Measurements from ENCODE around the gene CPHXL. TPM values are rescaled to one million over a fixed set of nuclear protein-coding genes. Genes with fewer than 3 reads are reported as not detected.

CPHXL gene
- total RNA-seq, 1 donor from 2014 or later = not detected

GRCh38 chr16:75745823-75746222, 19.5 kb upstream of the CPHXL start:
- no peak for TF ChIP-seq CTCF (IDR thresholded peaks at IDR 0.05; ENCODE audit: insufficient read depth, low read length, poor library complexity, severe bottlenecking)
- DNase-seq (ENCODE audit: low read depth) = no peak
- no peaks in the 10 kb centered on the region for H3K36me3 ChIP-seq (ENCODE audit: control insufficient read depth, insufficient read depth, low read length)
- no peak overlapping the region for H3K4me3 ChIP-seq (ENCODE audit: low read depth, low read length)
- H3K27me3 ChIP-seq (ENCODE audit: control insufficient read depth, insufficient read depth, low read length) = no peaks in the 10 kb centered on the region

GRCh38 chr16:75745242-75745641, 19.0 kb upstream of the CPHXL start:
- Histone ChIP-seq H3K27me3 (ENCODE audit: control insufficient read depth, insufficient read depth, low read length) (no peaks in the 10 kb centered on the region), H3K36me3 (ENCODE audit: control insufficient read depth, insufficient read depth, low read length) (no peaks in the 10 kb centered on the region), H3K4me3 (ENCODE audit: low read depth, low read length) (no peak overlapping the region)
- no peak for TF ChIP-seq CTCF (IDR thresholded peaks at IDR 0.05; ENCODE audit: insufficient read depth, low read length, poor library complexity, severe bottlenecking)
- no peak for DNase-seq (ENCODE audit: low read depth)

GRCh38 chr16:75742424-75743047, 16.2 kb upstream of the CPHXL start:
- TF ChIP-seq CTCF (IDR thresholded peaks at IDR 0.05; ENCODE audit: insufficient read depth, low read length, poor library complexity, severe bottlenecking) = no peak
- DNase-seq (ENCODE audit: low read depth) = no peak
- Histone ChIP-seq H3K36me3 (ENCODE audit: control insufficient read depth, insufficient read depth, low read length) (no peaks in the 10 kb centered on the region), H3K4me3 (ENCODE audit: low read depth, low read length) (no peak overlapping the region), H3K27me3 (ENCODE audit: control insufficient read depth, insufficient read depth, low read length) (no peaks in the 10 kb centered on the region)

DNA sequence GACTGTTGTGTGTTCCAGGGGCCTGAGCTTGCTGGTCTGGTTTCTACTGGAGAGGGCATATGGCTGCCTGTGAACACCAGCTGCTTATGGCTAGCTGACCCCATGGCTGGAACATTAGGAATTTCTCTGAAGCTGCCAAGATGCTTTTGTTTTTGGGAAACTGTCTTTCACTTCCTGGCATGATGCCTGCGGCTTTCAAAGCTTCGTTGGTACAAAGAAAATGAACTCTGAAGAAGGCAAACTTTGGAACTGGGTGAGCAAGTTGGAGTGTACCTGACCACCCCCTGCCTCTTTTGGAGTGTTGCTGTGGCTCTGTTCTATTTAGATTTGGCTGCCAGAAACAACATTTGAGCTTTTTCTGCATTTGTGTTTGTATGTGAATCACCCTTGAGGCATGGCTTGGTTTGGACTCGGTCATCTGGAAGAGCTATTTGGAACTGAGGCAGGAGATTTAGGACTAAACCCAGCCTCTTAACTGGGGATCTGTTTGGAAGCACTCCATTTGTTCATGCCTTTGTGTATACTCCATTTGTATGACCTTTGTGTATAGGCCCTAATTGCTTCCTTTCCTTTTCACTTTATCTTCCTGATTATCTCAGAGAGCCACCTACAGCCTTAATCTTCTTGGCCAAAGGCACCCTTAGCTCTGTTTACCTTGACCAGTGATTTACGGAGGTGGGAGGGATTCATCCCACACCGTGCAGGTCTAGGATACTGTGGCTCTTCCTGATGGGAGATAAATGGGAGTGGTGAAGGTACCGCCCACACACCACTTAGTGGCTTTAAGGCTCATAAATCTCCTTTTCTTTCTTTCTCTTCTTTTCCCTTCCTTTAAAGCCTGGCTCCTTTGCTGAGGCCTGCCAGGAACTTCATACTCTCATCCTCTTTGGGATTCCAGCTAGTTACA, 7.3 kb upstream of the CPHXL start:
- Histone ChIP-seq H3K4me3 (ENCODE audit: low read depth, low read length) (no peak overlapping the region), H3K27me3 (ENCODE audit: control insufficient read depth, insufficient read depth, low read length) (no peaks in the 10 kb centered on the region), H3K36me3 (ENCODE audit: control insufficient read depth, insufficient read depth, low read length) (no peaks in the 10 kb centered on the region)
- TF ChIP-seq CTCF (IDR thresholded peaks at IDR 0.05; ENCODE audit: insufficient read depth, low read length, poor library complexity, severe bottlenecking) = no peak
- no peak for DNase-seq (ENCODE audit: low read depth)

DNA sequence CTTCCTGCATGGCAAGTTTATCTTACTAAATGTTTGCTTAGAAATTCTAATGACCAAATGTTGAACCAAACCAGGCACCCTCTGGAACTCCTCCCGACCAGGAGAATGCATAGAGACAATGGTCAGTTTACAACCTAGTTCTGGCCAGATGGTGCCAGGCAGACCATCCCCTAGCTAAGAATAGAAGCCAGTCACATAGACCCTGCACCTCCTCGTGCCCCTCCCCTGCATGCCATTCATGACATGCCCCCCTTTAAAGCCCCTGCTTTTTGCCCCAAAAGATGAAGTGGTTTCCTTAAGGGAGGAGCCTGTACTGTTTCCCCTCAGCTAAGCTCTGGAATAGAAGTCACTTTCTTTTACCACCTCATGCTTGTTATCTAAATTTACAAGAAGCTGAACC, 6.6 kb upstream of the CPHXL start:
- TF ChIP-seq CTCF (IDR thresholded peaks at IDR 0.05; ENCODE audit: insufficient read depth, low read length, poor library complexity, severe bottlenecking) = no peak
- Histone ChIP-seq H3K36me3 (ENCODE audit: control insufficient read depth, insufficient read depth, low read length) (no peaks in the 10 kb centered on the region), H3K27me3 (ENCODE audit: control insufficient read depth, insufficient read depth, low read length) (no peaks in the 10 kb centered on the region), H3K4me3 (ENCODE audit: low read depth, low read length) (no peak overlapping the region)
- no peak for DNase-seq (ENCODE audit: low read depth)
